HepG2 (cell line): ENCODE results near the gene OSBPL10. TPM values are rescaled to one million over a fixed set of nuclear protein-coding genes. Genes with fewer than 3 reads are reported as not detected.

Experiments used
- ARHGAP35 ChIP-seq: sonication (generic); formaldehyde crosslinking; IDR thresholded peaks from 2 replicates; pipeline ENCODE4 v1.9.0; 2022; ENCODE audit warnings: mild to moderate bottlenecking, inconsistent platforms, moderate library complexity, missing genetic modification reagents, borderline replicate concordance
- CBX1 ChIP-seq: IDR thresholded peaks from one replicate; pipeline ENCODE4 v1.6.1; 2016; ENCODE audit warnings: antibody characterized with exemption, low read depth
- KDM2A ChIP-seq: sonication (generic); formaldehyde crosslinking; IDR thresholded peaks from 2 replicates; pipeline ENCODE4 v1.4.0; 2020; ENCODE audit warnings: low read depth, missing genetic modification reagents, borderline replicate concordance
- NCOR1 ChIP-seq: fragments of 200-600 bp; sonication (generic); IDR thresholded peaks from 2 replicates; pipeline ENCODE4 v1.7.0; 2017; ENCODE audit warnings: antibody characterized with exemption, low read length, borderline replicate concordance
- NR2F2 ChIP-seq: IDR thresholded peaks from 2 replicates; pipeline ENCODE4 v1.6.1; 2012; ENCODE audit warnings: low read depth, inconsistent platforms, borderline replicate concordance
- PCBP1 ChIP-seq: fragments of 200-400 bp; formaldehyde crosslinking; IDR thresholded peaks from 2 replicates; pipeline ENCODE4 v1.6.1; 2017; ENCODE audit warnings: mild to moderate bottlenecking, low read depth, low read length, borderline replicate concordance
- TAF1 ChIP-seq: sonication (generic); formaldehyde crosslinking; IDR thresholded peaks from 2 replicates; pipeline ENCODE4 v1.4.0; 2020; ENCODE audit warnings: missing genetic modification reagents
- WIZ ChIP-seq: sonication (generic); formaldehyde crosslinking; IDR thresholded peaks from 2 replicates; pipeline ENCODE4 v1.5.1; 2020; ENCODE audit warnings: mild to moderate bottlenecking, missing genetic modification reagents
- ZNF441 ChIP-seq: sonication (generic); formaldehyde crosslinking; IDR thresholded peaks from 2 replicates; pipeline ENCODE4 v1.7.0; 2021; ENCODE audit warnings: missing genetic modification reagents, borderline replicate concordance
- ZNF644 ChIP-seq: IDR thresholded peaks from 2 replicates; pipeline ENCODE4 v1.6.1; 2016; ENCODE audit warnings: low read depth
- polyA plus RNA-seq, 8 experiments: library from polyadenylated mRNA; depleted of rRNA in 3 of 8; stranded (reverse) in 7 of 8; unstranded in 1 of 8; fragments of >200 nt; fragmentation: Illumina TruSeq in 4 of 8; extraction: Trizol in 4 of 8; gene quantifications; 2 replicates each; pipeline versions ENCODE4 v1.2.1 to v1.2.3, GENCODE V29; 2011 to 2016; ENCODE audit warnings: low read depth in 4 of 8, missing spikeins in 1 of 8, mixed read lengths in 1 of 8; ENCODE audit not compliant: insufficient read depth in 1 of 8
- total RNA-seq, 5 experiments: library from RNA; depleted of rRNA; stranded (reverse); fragments of >200 nt; fragmentation: Illumina TruSeq; extraction: Trizol; gene quantifications; 2 replicates each; pipeline ENCODE4 v1.2.3, GENCODE V29; 2016; ENCODE audit warnings: low read depth in 1 of 5
- TF ChIP-seq, protein P1 (sequence below), 2 experiments: sonication (generic) in 1 of 2; formaldehyde crosslinking in 1 of 2; IDR thresholded peaks; 2 replicates each; pipeline versions ENCODE4 v1.6.1 to v1.9.0; 2014 to 2022; ENCODE audit warnings: antibody characterized with exemption in 1 of 2, borderline replicate concordance in 1 of 2, inconsistent platforms in 1 of 2, low read depth in 1 of 2, missing genetic modification reagents in 1 of 2
- TF ChIP-seq, protein P2 (sequence below): sonication (generic); formaldehyde crosslinking; IDR thresholded peaks from 2 replicates; pipeline ENCODE4 v1.4.0; 2020; ENCODE audit warnings: missing genetic modification reagents
- TF ChIP-seq, protein P3 (sequence below): sonication (generic); formaldehyde crosslinking; IDR thresholded peaks from 2 replicates; pipeline ENCODE4 v1.4.0; 2020; ENCODE audit warnings: mild to moderate bottlenecking, missing genetic modification reagents
- TF ChIP-seq, protein P4 (sequence below): sonication (generic); formaldehyde crosslinking; IDR thresholded peaks from 2 replicates; pipeline ENCODE4 v1.5.0; 2020; ENCODE audit warnings: missing genetic modification reagents

OSBPL10 gene
- total and polyA plus RNA-seq, 2 of the 13 experiments (the other 11 are each of a cell fraction or from before 2014, with no cell fraction given), result 10.3 to 28.6 TPM

DNA sequence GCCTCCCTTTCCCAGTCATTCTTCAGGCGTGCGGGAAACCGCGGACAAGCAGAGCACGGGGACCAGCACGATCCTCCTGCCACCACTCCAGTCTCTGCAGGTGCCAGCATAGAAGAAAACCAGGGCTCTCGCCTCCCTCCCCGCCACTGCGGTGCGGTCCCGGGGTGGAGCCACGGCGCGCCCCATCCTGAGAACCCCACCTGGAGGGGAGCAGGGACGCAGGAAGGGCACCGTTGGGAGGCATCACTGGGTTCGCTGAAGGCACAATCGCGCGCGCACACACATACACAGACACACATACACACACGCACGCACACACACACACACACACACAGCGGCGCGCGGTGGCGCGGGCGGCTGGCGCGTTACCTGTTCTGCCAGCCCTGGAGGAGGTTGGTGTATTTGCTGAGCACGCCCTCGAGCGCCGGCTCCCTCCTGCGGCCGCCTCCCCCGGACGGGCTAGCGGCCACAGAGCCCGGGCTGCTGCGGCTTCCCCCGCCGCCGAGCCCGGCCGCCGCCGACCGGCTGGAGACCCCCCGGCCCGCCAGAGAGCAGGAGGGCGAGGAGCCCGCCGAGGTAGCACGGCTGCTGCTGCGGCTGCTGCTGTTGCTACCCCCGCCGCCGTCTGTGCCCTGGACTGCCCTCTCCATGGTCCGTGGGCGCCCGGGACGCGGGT, 394 bp downstream of the OSBPL10 start (continued):
- TF ChIP-seq, protein P1, sequence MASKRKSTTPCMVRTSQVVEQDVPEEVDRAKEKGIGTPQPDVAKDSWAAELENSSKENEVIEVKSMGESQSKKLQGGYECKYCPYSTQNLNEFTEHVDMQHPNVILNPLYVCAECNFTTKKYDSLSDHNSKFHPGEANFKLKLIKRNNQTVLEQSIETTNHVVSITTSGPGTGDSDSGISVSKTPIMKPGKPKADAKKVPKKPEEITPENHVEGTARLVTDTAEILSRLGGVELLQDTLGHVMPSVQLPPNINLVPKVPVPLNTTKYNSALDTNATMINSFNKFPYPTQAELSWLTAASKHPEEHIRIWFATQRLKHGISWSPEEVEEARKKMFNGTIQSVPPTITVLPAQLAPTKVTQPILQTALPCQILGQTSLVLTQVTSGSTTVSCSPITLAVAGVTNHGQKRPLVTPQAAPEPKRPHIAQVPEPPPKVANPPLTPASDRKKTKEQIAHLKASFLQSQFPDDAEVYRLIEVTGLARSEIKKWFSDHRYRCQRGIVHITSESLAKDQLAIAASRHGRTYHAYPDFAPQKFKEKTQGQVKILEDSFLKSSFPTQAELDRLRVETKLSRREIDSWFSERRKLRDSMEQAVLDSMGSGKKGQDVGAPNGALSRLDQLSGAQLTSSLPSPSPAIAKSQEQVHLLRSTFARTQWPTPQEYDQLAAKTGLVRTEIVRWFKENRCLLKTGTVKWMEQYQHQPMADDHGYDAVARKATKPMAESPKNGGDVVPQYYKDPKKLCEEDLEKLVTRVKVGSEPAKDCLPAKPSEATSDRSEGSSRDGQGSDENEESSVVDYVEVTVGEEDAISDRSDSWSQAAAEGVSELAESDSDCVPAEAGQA (IDR thresholded peaks at IDR 0.05; ENCODE audit: low read depth), result no peak
- TF ChIP-seq, protein P1 (CRISPR knock-in tag; IDR thresholded peaks at IDR 0.05; ENCODE audit: borderline replicate concordance), result no peak
- TF ChIP-seq NR2F2, result no peak
- TF ChIP-seq ZNF441 (CRISPR knock-in tag), result peak; percentile 49; the same call in 1 of the 2 replicates
- TF ChIP-seq NCOR1, result no peak
- TF ChIP-seq TAF1 (CRISPR knock-in tag), result peak; percentile 37; the same call in 1 of the 2 replicates
- peak; percentile 37 for TF ChIP-seq CBX1
- peak; percentile 37; the same call in 1 of the 2 replicates for TF ChIP-seq ARHGAP35
- TF ChIP-seq, protein P2, sequence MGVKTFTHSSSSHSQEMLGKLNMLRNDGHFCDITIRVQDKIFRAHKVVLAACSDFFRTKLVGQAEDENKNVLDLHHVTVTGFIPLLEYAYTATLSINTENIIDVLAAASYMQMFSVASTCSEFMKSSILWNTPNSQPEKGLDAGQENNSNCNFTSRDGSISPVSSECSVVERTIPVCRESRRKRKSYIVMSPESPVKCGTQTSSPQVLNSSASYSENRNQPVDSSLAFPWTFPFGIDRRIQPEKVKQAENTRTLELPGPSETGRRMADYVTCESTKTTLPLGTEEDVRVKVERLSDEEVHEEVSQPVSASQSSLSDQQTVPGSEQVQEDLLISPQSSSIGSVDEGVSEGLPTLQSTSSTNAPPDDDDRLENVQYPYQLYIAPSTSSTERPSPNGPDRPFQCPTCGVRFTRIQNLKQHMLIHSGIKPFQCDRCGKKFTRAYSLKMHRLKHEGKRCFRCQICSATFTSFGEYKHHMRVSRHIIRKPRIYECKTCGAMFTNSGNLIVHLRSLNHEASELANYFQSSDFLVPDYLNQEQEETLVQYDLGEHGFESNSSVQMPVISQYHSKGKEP (CRISPR knock-in tag), result no peak
- TF ChIP-seq, protein P3, sequence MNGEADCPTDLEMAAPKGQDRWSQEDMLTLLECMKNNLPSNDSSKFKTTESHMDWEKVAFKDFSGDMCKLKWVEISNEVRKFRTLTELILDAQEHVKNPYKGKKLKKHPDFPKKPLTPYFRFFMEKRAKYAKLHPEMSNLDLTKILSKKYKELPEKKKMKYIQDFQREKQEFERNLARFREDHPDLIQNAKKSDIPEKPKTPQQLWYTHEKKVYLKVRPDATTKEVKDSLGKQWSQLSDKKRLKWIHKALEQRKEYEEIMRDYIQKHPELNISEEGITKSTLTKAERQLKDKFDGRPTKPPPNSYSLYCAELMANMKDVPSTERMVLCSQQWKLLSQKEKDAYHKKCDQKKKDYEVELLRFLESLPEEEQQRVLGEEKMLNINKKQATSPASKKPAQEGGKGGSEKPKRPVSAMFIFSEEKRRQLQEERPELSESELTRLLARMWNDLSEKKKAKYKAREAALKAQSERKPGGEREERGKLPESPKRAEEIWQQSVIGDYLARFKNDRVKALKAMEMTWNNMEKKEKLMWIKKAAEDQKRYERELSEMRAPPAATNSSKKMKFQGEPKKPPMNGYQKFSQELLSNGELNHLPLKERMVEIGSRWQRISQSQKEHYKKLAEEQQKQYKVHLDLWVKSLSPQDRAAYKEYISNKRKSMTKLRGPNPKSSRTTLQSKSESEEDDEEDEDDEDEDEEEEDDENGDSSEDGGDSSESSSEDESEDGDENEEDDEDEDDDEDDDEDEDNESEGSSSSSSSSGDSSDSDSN (CRISPR knock-in tag), result peak; percentile 93
- TF ChIP-seq, protein P4, sequence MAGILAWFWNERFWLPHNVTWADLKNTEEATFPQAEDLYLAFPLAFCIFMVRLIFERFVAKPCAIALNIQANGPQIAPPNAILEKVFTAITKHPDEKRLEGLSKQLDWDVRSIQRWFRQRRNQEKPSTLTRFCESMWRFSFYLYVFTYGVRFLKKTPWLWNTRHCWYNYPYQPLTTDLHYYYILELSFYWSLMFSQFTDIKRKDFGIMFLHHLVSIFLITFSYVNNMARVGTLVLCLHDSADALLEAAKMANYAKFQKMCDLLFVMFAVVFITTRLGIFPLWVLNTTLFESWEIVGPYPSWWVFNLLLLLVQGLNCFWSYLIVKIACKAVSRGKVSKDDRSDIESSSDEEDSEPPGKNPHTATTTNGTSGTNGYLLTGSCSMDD (CRISPR knock-in tag), result no peak
- no peak for TF ChIP-seq WIZ (CRISPR knock-in tag)
- peak; percentile 19; the same call in 1 of the 2 replicates for TF ChIP-seq KDM2A
- TF ChIP-seq PCBP1, result no peak
- TF ChIP-seq ZNF644 (CRISPR knock-in tag), result no peak
